H1 (cell line): ENCODE measurements around the gene NUAK1. TPM values are rescaled to one million over a fixed set of nuclear protein-coding genes. Genes with fewer than 3 reads are reported as not detected.

Source experiments
- CTCF ChIA-PET: fragments of 300-600 bp; sonication (Branson Sonifier 250); formaldehyde crosslinking; loops from one replicate; lab custom pipeline; 2021; ENCODE audit not compliant: partially characterized antibody; lab: Charles Lee
- POLR2A ChIA-PET: fragments of 300-600 bp; sonication (Branson Sonifier 250); formaldehyde crosslinking; loops from one replicate; lab custom pipeline; 2021; ENCODE audit warnings: inconsistent platforms; ENCODE audit not compliant: partially characterized antibody; lab: Charles Lee
- DNase-seq, 2 experiments: peaks; one replicate each; pipeline versions ENCODE4 v3.0.0 to v3.0.0-alpha.2; 2010 to 2022; ENCODE audit warnings: low spot score in 2 of 2, low read depth in 1 of 2, mixed read lengths in 1 of 2
- FAIRE-seq: peaks from 2 replicates; lab custom pipeline; 2011; peaks lifted over from hg19 to GRCh38; lab: Jason Lieb, UNC
- H2AFZ ChIP-seq: 2 replicates; pipeline ENCODE4 v1.8.1; 2012; ENCODE audit warnings: low read length, inconsistent platforms
- H2AK5ac ChIP-seq: 2 replicates; pipeline ENCODE4 v1.6.1; 2013; ENCODE audit warnings: low read depth, low read length
- H2BK120ac ChIP-seq: replicated peaks from 2 replicates; pipeline ENCODE3; 2013; ENCODE audit warnings: low read depth, low read length, inconsistent platforms
- H2BK12ac ChIP-seq: 2 replicates; pipeline ENCODE4 v1.6.1; 2013; ENCODE audit warnings: low read depth, low read length
- H2BK15ac ChIP-seq: 2 replicates; pipeline ENCODE4 v1.6.1; 2013; ENCODE audit warnings: low read length
- H2BK20ac ChIP-seq: 2 replicates; pipeline ENCODE4 v1.6.1; 2013; ENCODE audit warnings: low read length
- H2BK5ac ChIP-seq: 2 replicates; pipeline ENCODE4 v1.6.1; 2013; ENCODE audit warnings: low read depth, low read length
- H3K14ac ChIP-seq: 2 replicates; pipeline ENCODE4 v1.6.1; 2013; ENCODE audit warnings: inconsistent platforms; ENCODE audit not compliant: insufficient read length
- H3K18ac ChIP-seq: 2 replicates; pipeline ENCODE4 v1.6.1; 2013; ENCODE audit warnings: low read length; ENCODE audit errors: extremely low read depth
- H3K23ac ChIP-seq: 2 replicates; pipeline ENCODE4 v1.6.1; 2013; ENCODE audit warnings: inconsistent platforms; ENCODE audit not compliant: insufficient read length
- H3K23me2 ChIP-seq: 2 replicates; pipeline ENCODE4 v1.6.1; 2013; ENCODE audit warnings: low read depth, low read length
- H3K27ac ChIP-seq: 2 replicates; pipeline ENCODE4 v1.6.1; 2011; ENCODE audit warnings: low read depth, low read length, inconsistent platforms
- H3K27me3 ChIP-seq, 4 experiments: replicated peaks in 1 of 4; 1 replicate in 1 of 4; 2 replicates in 3 of 4; pipeline versions ENCODE4 v1.6.1 to v1.8.1; 2011 to 2013; ENCODE audit warnings: low read length in 3 of 4, mild to moderate bottlenecking in 3 of 4, inconsistent platforms in 2 of 4, mixed read lengths in 2 of 4, moderate library complexity in 1 of 4; ENCODE audit not compliant: control insufficient read depth in 3 of 4, insufficient read depth in 3 of 4; ENCODE audit errors: extremely low read depth in 1 of 4
- H3K36me3 ChIP-seq, 4 experiments: 2 replicates each; pipeline versions ENCODE4 v1.6.1 to v1.8.1; 2011 to 2013; ENCODE audit warnings: mild to moderate bottlenecking in 4 of 4, low read length in 3 of 4, moderate library complexity in 2 of 4, control low read depth in 1 of 4, inconsistent platforms in 1 of 4; ENCODE audit not compliant: insufficient read depth in 4 of 4, control insufficient read depth in 2 of 4
- H3K4ac ChIP-seq: replicated peaks from 2 replicates; pipeline ENCODE3; 2013; ENCODE audit warnings: low read length, low read depth, mixed read lengths, inconsistent platforms; ENCODE audit not compliant: insufficient read length
- H3K4me1 ChIP-seq, 4 experiments: replicated peaks in 1 of 4; 1 replicate in 1 of 4; 2 replicates in 3 of 4; pipeline versions ENCODE4 v1.6.1 to v1.8.1; 2011 to 2013; ENCODE audit warnings: low read length in 3 of 4, inconsistent platforms in 2 of 4, mixed read lengths in 1 of 4; ENCODE audit not compliant: insufficient read depth in 4 of 4, control insufficient read depth in 3 of 4
- H3K4me2 ChIP-seq, 2 experiments: 2 replicates each; pipeline versions ENCODE4 v1.6.1 to v1.8.1; 2011 to 2013; ENCODE audit warnings: low read depth in 2 of 2, low read length in 2 of 2, control low read depth in 1 of 2, inconsistent platforms in 1 of 2, mild to moderate bottlenecking in 1 of 2; ENCODE audit not compliant: insufficient read depth in 1 of 2
- H3K4me3 ChIP-seq, 4 experiments: fragments of 200-600, 300-600 bp in 1 of 4; sonication (generic), shearing (Covaris generic), sonication (Bioruptor Twin) in 1 of 4; 2 replicates each; pipeline versions ENCODE4 v1.5.1 to v1.8.1; 2011 to 2016; ENCODE audit warnings: low read length in 4 of 4, low read depth in 3 of 4, control low read depth in 2 of 4, inconsistent platforms in 2 of 4, mild to moderate bottlenecking in 2 of 4, mixed read lengths in 1 of 4, moderate library complexity in 1 of 4; ENCODE audit not compliant: insufficient read depth in 2 of 4; ENCODE audit errors: extremely low read depth in 1 of 4
- H3K56ac ChIP-seq: replicated peaks from 2 replicates; pipeline ENCODE3; 2013; ENCODE audit warnings: low read depth, mild to moderate bottlenecking, mixed read lengths, low read length, inconsistent platforms; ENCODE audit not compliant: insufficient read length
- H3K79me1 ChIP-seq: 2 replicates; pipeline ENCODE4 v1.6.1; 2013; ENCODE audit warnings: low read depth, low read length, control low read depth
- H3K79me2 ChIP-seq, 2 experiments: 2 replicates each; pipeline versions ENCODE4 v1.6.1 to v1.8.1; 2012 to 2013; ENCODE audit warnings: low read length in 2 of 2, mild to moderate bottlenecking in 2 of 2, inconsistent platforms in 1 of 2; ENCODE audit not compliant: insufficient read depth in 2 of 2, control insufficient read depth in 1 of 2
- H3K9ac ChIP-seq, 4 experiments: replicated peaks in 1 of 4; 1 replicate in 1 of 4; 2 replicates in 3 of 4; pipeline versions ENCODE4 v1.6.1 to v1.8.1; 2011 to 2013; ENCODE audit warnings: low read depth in 3 of 4, low read length in 3 of 4, control low read depth in 2 of 4, mild to moderate bottlenecking in 2 of 4, moderate library complexity in 2 of 4, inconsistent platforms in 1 of 4; ENCODE audit errors: extremely low read depth in 1 of 4
- H3K9me3 ChIP-seq, 2 experiments: 2 replicates each; pipeline versions ENCODE4 v1.6.1 to v1.8.1; 2012 to 2013; ENCODE audit warnings: mild to moderate bottlenecking in 2 of 2, moderate library complexity in 2 of 2, control low read depth in 1 of 2, inconsistent platforms in 1 of 2, low read depth in 1 of 2, low read length in 1 of 2, mixed read lengths in 1 of 2; ENCODE audit not compliant: insufficient read depth in 2 of 2
- H4K20me1 ChIP-seq, 2 experiments: replicated peaks in 1 of 2; 2 replicates each; pipeline versions ENCODE3 to v1.8.1; 2011 to 2013; ENCODE audit warnings: inconsistent platforms in 2 of 2, low read length in 2 of 2, mild to moderate bottlenecking in 1 of 2; ENCODE audit not compliant: insufficient read depth in 2 of 2, control insufficient read depth in 1 of 2
- H4K5ac ChIP-seq: 2 replicates; pipeline ENCODE4 v1.6.1; 2013; ENCODE audit warnings: low read length, low read depth, mixed read lengths, inconsistent platforms; ENCODE audit not compliant: insufficient read length
- H4K8ac ChIP-seq: 2 replicates; pipeline ENCODE4 v1.8.0; 2013; ENCODE audit warnings: mild to moderate bottlenecking, moderate library complexity, low read length, inconsistent platforms; ENCODE audit not compliant: insufficient read depth; ENCODE audit errors: extremely low read depth
- H4K91ac ChIP-seq: replicated peaks from 2 replicates; pipeline ENCODE3; 2013; ENCODE audit warnings: low read length, mixed read lengths, inconsistent platforms; ENCODE audit not compliant: insufficient read length
- ASH2L ChIP-seq: fragments of 200-600, 300-600 bp; sonication (generic); IDR thresholded peaks from one replicate; pipeline ENCODE4 v1.7.1; 2017; ENCODE audit warnings: low read length
- GTF2F1 ChIP-seq: IDR thresholded peaks from 2 replicates; pipeline ENCODE4 v1.6.1; 2012; ENCODE audit warnings: low read depth, low read length, improper control_type of control experiment, borderline replicate concordance
- HDAC2 ChIP-seq, 2 experiments: fragments of 300-600 bp in 1 of 2; sonication (generic) in 1 of 2; IDR thresholded peaks; 2 replicates each; pipeline ENCODE4 v1.6.1; 2011 to 2012; ENCODE audit warnings: low read depth in 2 of 2, low read length in 2 of 2, mild to moderate bottlenecking in 2 of 2, moderate library complexity in 2 of 2, borderline replicate concordance in 1 of 2, inconsistent platforms in 1 of 2
- POLR2A ChIP-seq, 2 experiments: IDR thresholded peaks; 1 replicate in 1 of 2; 2 replicates in 1 of 2; pipeline ENCODE4 v1.6.1; 2011; ENCODE audit warnings: low read depth in 2 of 2, low read length in 2 of 2, mild to moderate bottlenecking in 2 of 2; ENCODE audit errors: control extremely low read depth in 1 of 2
- POLR2AphosphoS5 ChIP-seq: IDR thresholded peaks from 2 replicates; pipeline ENCODE4 v1.6.1; 2011; ENCODE audit warnings: low read depth, low read length
- RFX5 ChIP-seq: IDR thresholded peaks from 2 replicates; pipeline ENCODE4 v1.6.1; 2011; ENCODE audit warnings: low read depth, low read length, improper control_type of control experiment, borderline replicate concordance
- SIX5 ChIP-seq: IDR thresholded peaks from 2 replicates; pipeline ENCODE4 v1.6.1; 2011; ENCODE audit warnings: mild to moderate bottlenecking, low read depth, low read length
- SP4 ChIP-seq: IDR thresholded peaks from 2 replicates; pipeline ENCODE4 v1.6.1; 2012; ENCODE audit warnings: low read length, inconsistent platforms
- WGBS, 2 experiments: shearing (Covaris generic) in 1 of 2; methylation state at CpG; one replicate each; pipeline versions ENCODE4 v1.1.6 to v1.1.7; 2013 to 2015; ENCODE audit warnings: low lambda C conversion rate in 2 of 2, mixed read lengths in 2 of 2, inconsistent platforms in 1 of 2, low coverage in 1 of 2, missing lambda C conversion rate in 1 of 2; ENCODE audit not compliant: insufficient replicate concordance in 2 of 2, insufficient coverage in 1 of 2, insufficient read length in 1 of 2; ENCODE audit errors: extremely low coverage in 1 of 2, missing lambda C conversion rate in 1 of 2; 5-methylcytosine and 5-hydroxymethylcytosine counted together
- polyA plus RNA-seq, 7 experiments: library from polyadenylated mRNA; depleted of rRNA in 3 of 7; stranded (reverse) in 5 of 7; unstranded in 2 of 7; fragments of >200 nt in 5 of 7; fragments of 200-250 nt in 2 of 7; gene quantifications; 1 replicate in 5 of 7; 2 replicates in 1 of 7; 4 replicates in 1 of 7; pipeline versions ENCODE4 v1.2.1 to v1.2.3, GENCODE V29; 2011 to 2013; ENCODE audit warnings: missing spikeins in 2 of 7, mixed read lengths in 2 of 7
- total RNA-seq: library from RNA; stranded (reverse); fragmentation: NEBNext Ultra II Directional; extraction: Animal tissue kit (Norgen Biotek cat#: 25700); gene quantifications from 2 replicates; pipeline ENCODE4 v1.2.1, GENCODE V29; 2021
- TF ChIP-seq, protein P1 (sequence below): IDR thresholded peaks from 2 replicates; pipeline ENCODE4 v1.6.1; 2012; ENCODE audit warnings: inconsistent platforms
- TF ChIP-seq, protein P2 (sequence below): IDR thresholded peaks from 2 replicates; pipeline ENCODE4 v1.6.1; 2011; ENCODE audit warnings: low read depth, mild to moderate bottlenecking, low read length; ENCODE audit not compliant: insufficient read depth

The NUAK1 gene
- total and polyA plus RNA-seq, 2 of the 8 experiments (the other 6 are each of a cell fraction or from before 2014, with no cell fraction given): 6.7 to 18.2 TPM

DNA sequence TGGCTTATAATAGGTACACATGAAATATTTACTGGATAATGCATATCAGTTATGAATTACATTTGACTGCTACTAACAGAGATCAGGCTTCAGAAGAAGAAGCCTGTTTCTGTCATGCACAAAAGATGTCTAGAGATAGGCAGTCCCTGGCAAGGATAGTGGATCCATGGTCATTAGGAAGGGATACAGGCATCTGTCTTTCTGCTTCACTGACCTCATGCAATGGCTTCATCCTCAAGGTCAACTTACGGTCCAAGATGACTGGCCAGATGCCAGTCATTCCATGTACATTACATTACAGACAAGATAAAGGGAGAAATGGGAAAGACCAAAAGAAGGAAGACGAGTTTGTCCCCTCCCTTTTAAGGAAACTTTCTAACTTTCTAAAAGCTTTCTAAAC lies 94.0 kb downstream of the NUAK1 start:
- H3K18ac ChIP-seq: no peak overlapping the region

More for the DNA sequence above, 94.0 kb downstream of the NUAK1 start:
- no peak overlapping the region for H4K5ac ChIP-seq
- no peak overlapping the region for H2BK20ac ChIP-seq
- FAIRE-seq (no peak), DNase-seq (no peak)
- no peak overlapping the region for H3K14ac ChIP-seq
- no peaks in the 10 kb centered on the region for H3K36me3 ChIP-seq
- H3K23ac ChIP-seq: no peak overlapping the region
- H3K27ac ChIP-seq: no peak overlapping the region
- H3K79me2 ChIP-seq: no peaks in the 10 kb centered on the region
- no peaks in the 10 kb centered on the region for H3K9me3 ChIP-seq
- no peak overlapping the region for H2AFZ ChIP-seq
- no peak overlapping the region for H3K4me2 ChIP-seq
- no peaks in the 10 kb centered on the region for H3K23me2 ChIP-seq
- no peak overlapping the region for H2BK12ac ChIP-seq
- no peak overlapping the region for H3K4ac ChIP-seq
- 85% methylated on average over 2 of the region's 2 CpGs; no CpG with 5 or more reads in 1 of the 2 experiments for WGBS, 2 experiments
- H2BK15ac ChIP-seq: no peak overlapping the region
- no peak overlapping the region for H2BK120ac ChIP-seq
- H3K27me3 ChIP-seq: no peaks in the 10 kb centered on the region
- no peak overlapping the region for H4K8ac ChIP-seq
- TF ChIP-seq HDAC2 (IDR thresholded peaks at IDR 0.05; ENCODE audit: borderline replicate concordance in 1 of 2, low read depth in 2 of 2, low read length in 2 of 2) (no peak), POLR2AphosphoS5 (no peak), RFX5 (no peak), ASH2L (no peak), GTF2F1 (no peak), SIX5 (no peak), POLR2A (IDR thresholded peaks at IDR 0.05; ENCODE audit: control extremely low read depth in 1 of 2, low read depth in 2 of 2, low read length in 2 of 2) (no peak), SP4 (no peak)
- TF ChIP-seq, protein P1, sequence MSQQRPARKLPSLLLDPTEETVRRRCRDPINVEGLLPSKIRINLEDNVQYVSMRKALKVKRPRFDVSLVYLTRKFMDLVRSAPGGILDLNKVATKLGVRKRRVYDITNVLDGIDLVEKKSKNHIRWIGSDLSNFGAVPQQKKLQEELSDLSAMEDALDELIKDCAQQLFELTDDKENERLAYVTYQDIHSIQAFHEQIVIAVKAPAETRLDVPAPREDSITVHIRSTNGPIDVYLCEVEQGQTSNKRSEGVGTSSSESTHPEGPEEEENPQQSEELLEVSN: no peak
- TF ChIP-seq, protein P2, sequence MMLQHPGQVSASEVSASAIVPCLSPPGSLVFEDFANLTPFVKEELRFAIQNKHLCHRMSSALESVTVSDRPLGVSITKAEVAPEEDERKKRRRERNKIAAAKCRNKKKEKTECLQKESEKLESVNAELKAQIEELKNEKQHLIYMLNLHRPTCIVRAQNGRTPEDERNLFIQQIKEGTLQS: no peak
- ChIA-PET POLR2A (no interaction called here), CTCF (no interaction called here)
- H3K79me1 ChIP-seq: no peaks in the 10 kb centered on the region
- H2AK5ac ChIP-seq: no peak overlapping the region
- H3K9ac ChIP-seq: no peak overlapping the region
- no peak overlapping the region for H2BK5ac ChIP-seq
- H3K56ac ChIP-seq: no peak overlapping the region
- H4K20me1 ChIP-seq: no peaks in the 10 kb centered on the region
- peaks cover 0 to 2% (median 0%) of the 10 kb centered on the region in 4 experiments; a peak in 3 of 7 replicates for H3K4me1 ChIP-seq
- no peak overlapping the region for H4K91ac ChIP-seq
- H3K4me3 ChIP-seq: no peak overlapping the region
